Measurements from ENCODE around the gene PRF1.

PRF1 gene

DNA sequence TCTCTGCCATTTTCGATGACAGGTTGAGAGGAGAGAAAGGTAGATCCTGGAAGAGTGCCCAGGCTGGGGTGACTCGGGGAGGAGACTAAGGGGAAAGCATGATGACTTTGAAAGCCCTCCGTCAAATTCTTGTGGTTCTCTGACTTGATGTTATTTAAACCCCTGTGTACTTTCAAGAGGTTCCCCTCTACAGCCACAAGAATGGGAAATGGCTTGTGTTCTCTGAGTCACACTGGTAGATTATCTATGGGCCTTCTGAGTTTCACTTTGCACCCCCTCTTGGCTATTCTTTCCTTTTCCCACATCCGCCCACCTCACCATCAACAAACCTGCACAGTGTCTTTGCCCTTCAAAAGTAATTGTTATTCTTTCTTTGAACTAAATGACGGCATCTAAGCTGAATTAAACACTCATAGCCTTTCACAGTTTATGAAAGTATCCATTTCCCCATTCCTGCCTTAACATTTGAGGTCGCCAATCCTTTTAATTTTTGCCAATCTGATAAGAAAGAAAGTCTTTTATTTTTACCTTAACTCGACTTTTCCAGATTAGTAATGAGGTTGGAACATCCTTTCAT, 24.1 kb downstream of the PRF1 start:
- H3K4me3 ChIP-seq (ENCODE audit: low read length) = no peak overlapping the region
- TF ChIP-seq, protein P1, sequence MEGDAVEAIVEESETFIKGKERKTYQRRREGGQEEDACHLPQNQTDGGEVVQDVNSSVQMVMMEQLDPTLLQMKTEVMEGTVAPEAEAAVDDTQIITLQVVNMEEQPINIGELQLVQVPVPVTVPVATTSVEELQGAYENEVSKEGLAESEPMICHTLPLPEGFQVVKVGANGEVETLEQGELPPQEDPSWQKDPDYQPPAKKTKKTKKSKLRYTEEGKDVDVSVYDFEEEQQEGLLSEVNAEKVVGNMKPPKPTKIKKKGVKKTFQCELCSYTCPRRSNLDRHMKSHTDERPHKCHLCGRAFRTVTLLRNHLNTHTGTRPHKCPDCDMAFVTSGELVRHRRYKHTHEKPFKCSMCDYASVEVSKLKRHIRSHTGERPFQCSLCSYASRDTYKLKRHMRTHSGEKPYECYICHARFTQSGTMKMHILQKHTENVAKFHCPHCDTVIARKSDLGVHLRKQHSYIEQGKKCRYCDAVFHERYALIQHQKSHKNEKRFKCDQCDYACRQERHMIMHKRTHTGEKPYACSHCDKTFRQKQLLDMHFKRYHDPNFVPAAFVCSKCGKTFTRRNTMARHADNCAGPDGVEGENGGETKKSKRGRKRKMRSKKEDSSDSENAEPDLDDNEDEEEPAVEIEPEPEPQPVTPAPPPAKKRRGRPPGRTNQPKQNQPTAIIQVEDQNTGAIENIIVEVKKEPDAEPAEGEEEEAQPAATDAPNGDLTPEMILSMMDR (IDR thresholded peaks at IDR 0.05; ENCODE audit: insufficient read depth, low read depth, low read length, missing control alignments) = no peak
- DNase-seq (ENCODE audit: low read depth) = peak; percentile 62

- TF ChIP-seq, protein P1 (IDR thresholded peaks at IDR 0.05; ENCODE audit: insufficient read depth, low read depth, low read length, missing control alignments) = no peak
- DNase-seq (ENCODE audit: low read depth) = peak; percentile 20
- H3K4me3 ChIP-seq (ENCODE audit: low read length) = no peak overlapping the region
Observed at GRCh38 chr10:70576803-70577517, 25.6 kb downstream of the PRF1 start.

GRCh38 chr10:70575874-70576802, 26.4 kb downstream of the PRF1 start:
- DNase-seq (ENCODE audit: low read depth) = no peak

DNA sequence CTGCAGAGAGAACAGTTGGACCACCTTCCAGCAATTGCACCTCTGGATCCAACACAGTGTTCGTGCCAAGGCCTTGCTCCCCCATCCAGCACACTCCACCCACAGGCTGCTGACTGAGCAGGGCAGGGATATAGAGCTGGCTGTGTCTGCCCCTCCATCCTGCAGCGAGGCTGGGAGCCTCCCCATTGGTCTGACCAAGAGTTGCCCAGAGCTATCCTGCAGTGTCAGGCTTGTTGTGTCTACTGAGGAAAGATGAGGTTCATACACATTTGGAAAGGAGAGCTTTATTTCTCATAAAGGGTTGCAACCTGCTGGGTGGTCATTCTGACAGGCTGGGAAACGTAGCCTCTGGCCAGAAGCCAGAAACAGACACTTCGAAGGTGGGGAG, 27.1 kb downstream of the PRF1 start:
- no peak for DNase-seq (ENCODE audit: low read depth)
- TF ChIP-seq, protein P1 (IDR thresholded peaks at IDR 0.05; ENCODE audit: insufficient read depth, low read depth, low read length, missing control alignments) = no peak
- no peak overlapping the region for H3K4me3 ChIP-seq (ENCODE audit: low read length)

More at GRCh38 chr10:70575874-70576802, 26.4 kb downstream of the PRF1 start:
- TF ChIP-seq, protein P1 (IDR thresholded peaks at IDR 0.05; ENCODE audit: insufficient read depth, low read depth, low read length, missing control alignments) = no peak
- no peak overlapping the region for H3K4me3 ChIP-seq (ENCODE audit: low read length)

GRCh38 chr10:70573599-70574506, 28.7 kb downstream of the PRF1 start:
- DNase-seq (ENCODE audit: low read depth) = no peak
- TF ChIP-seq, protein P1 (IDR thresholded peaks at IDR 0.05; ENCODE audit: insufficient read depth, low read depth, low read length, missing control alignments) = no peak
- H3K4me3 ChIP-seq (ENCODE audit: low read length) = no peak overlapping the region
